8988T (cell line): ENCODE results near the gene ITPR1.

Experiments
- DNase-seq: peaks from one replicate; pipeline ENCODE4 v3.0.0; 2011

Gene ITPR1

DNA sequence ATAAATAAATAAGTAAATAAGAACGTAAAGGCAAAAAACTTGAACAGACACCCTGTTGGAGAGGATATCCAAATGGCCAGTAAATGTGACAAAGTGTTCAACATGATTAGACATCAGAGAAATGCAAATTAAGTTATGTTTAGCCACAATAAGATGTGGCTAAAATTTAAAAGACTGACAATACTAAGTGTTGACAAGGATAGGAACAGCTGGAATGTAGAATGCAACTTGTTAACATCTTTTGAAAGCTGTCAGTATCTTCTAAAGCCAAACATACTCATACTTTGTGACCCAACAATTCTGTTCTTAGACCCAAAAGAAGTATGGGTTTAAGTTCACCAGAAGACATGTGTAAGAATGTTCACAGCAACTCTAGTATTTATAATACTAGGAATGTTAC lies 197.1 kb downstream of the ITPR1 start:
- no peak for DNase-seq

DNA sequence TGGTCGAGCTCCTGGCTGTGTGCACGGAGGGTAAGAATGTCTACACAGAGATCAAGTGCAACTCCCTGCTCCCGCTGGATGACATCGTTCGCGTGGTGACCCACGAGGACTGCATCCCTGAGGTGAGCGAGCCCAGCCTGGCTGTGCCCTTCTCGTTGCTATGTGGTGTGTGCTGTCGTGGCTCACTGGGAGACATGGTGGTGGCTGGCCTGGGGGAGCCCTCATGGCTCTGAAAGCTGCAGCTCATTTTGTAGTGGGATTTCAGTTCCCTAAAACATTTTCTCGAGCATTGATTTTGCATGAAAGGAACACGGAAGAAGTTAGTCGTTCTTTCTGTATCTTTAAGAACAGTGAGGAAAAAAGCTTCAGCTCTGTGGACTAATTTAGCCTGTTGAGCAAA lies 200.5 kb downstream of the ITPR1 start:
- no peak for DNase-seq

DNA sequence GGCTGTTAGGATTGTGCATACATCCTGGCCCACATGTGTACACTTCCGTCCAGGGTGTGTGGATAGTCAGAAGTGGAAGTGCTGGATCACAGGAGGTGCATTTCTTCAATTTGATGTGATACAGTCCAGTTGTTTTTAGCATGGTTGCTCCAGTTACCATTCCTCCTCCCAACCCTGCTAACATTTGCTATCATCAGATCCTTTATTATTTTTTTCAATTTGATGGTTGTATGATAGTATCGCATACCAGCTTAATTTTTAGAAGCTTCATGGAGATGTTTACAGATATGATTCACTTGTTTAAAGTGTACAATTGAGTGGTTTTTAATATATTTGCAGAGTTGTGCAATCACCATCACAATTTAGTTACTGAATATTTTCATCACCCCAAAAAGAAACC lies 202.7 kb downstream of the ITPR1 start:
- no peak for DNase-seq

DNA sequence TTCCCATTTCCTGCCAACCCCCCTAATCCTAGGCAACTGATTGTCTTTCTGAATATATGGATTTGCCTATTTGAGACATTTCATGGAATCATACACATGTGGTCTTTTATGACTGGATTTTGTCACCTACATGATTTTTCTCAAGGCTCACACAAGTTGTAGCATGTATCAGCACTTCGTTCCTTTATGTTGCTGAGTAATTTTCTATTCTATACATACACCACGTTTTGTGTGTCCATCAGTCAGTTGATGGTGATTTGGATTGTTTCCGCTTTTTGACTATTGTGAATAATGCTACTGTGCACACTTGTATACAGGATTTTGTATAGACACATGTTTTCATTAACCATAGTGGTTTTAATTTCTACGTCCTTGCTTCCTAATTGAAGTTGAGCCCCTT lies 203.1 kb downstream of the ITPR1 start:
- no peak for DNase-seq

DNA sequence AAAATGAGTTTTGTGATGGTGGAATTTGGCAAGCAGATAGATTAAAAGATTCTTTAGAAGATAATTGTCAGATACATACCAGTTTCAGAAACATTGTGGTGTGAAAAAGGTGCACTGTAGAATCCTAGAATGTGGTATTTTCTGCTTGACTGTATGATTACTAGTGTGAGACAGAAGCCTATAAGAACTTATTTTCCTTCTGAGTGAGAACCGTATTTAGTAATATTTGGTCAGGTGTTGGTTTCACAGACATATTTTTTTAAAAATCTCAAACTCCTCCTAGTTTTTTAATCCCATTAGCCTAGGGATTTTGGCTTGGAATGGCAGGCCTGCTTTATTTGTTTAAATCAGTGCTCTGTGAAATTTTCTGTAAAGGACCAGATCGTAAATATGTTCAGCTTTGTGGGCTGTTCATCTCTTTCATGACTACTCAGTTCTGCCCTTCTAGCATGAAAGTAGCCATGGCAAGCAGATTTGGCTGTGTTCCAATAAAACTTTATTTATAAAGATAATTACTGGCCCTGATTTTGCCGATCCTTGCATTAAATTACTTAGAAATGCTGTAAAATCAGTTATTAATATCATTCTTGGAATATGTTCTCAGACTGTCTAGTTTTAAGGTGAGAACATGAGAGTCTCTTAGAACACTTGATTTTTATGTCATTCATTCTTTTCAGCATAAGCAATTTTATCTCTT lies 205.1 kb downstream of the ITPR1 start:
- no peak for DNase-seq

DNA sequence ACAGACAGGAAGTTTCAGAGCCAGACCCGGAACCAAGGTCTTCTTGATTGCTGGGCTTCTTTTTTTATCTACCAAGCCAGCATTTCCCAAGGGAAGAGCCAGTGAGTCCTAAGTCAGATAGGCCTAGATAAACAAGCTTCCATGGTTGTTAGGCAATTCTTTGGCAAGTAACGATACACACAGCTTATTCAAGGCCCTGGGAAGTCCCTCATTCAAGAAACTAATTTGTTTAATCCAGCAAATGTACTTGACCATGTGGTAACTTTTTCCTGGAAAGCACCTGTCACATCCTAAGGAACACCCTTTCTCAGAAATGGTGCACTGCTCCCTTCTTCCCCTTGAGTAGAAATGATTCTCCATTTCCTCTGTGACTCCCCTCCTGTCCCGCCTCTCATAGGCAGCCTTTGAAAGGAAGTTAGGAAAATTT lies 209.9 kb downstream of the ITPR1 start:
- no peak for DNase-seq

DNA sequence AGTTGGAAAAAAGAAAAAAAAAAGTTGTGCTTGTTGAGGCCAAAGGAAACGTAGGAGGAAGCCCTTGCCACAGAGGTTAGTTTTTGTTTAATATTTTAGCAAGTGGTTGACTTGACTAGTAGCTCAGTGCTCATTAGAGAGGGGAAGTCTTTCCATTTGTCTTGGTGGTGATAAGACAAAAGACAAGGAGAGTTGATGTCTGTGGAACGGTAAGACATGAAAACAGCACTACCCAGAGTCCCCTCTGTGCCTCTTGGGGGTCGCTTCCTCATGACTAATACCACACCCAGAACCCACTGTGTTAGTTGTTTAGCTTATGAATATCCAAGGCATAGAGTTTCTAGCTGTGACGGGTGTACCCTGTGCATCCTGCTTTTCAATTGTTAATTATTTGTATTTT lies 211.4 kb downstream of the ITPR1 start:
- no peak for DNase-seq

DNA sequence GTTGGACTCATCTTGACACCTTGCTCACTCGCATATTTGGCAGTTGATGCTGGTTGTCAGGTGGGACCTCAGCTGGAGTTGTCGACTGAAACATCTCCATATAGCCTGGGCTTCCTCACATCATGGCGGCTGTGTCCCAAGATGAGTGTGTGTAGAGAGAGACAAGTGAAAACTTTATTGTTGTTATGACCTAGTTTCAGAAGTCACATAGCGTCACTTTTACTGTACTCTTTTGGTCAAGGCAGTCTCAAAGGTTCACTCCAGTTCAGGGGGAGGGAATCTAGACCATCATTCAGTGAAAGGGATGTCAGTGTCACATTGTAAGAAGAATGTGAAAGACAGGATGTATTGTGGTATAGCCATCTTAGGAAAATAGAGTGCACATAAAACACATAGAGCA lies 214.2 kb downstream of the ITPR1 start:
- DNase-seq, result no peak

DNA sequence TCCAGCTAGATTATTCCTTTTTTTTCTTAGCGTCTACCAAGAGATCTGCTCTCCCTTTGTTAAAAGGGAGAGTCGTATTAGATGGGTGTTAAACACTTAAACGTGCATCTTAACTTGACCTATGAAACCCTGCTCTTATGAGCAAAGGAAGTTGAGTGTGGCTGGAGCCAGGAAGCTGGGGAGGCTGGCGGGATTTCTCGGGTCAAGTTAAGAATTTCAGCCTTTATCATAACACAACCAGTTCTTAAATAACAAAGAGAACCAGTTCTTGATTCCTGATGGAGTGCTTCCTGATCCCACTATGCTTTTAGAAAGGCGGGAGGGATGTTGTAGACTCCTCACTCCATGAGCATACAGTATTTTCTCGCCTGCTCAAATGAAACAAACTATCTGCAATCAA lies 215.1 kb downstream of the ITPR1 start:
- no peak for DNase-seq

DNA sequence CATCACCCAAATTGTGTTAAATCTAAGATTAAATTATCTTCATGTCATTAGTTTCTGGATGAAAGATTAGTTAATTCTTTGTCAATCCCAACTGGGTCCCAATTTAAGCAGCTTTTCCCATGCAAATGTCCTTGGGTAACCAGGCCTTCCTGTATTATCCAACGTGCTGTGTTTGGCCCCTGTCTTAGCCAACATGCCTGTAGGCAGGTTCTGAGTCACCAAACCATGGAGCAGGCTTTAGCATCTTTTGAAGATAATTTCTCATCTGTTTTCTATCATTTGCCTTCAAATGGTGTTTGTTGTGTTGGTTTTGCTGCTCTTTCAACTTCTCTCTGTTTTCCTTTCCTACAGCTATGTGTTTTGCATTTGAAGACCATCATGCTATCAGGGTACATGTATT lies 216.2 kb downstream of the ITPR1 start:
- no peak for DNase-seq

DNA sequence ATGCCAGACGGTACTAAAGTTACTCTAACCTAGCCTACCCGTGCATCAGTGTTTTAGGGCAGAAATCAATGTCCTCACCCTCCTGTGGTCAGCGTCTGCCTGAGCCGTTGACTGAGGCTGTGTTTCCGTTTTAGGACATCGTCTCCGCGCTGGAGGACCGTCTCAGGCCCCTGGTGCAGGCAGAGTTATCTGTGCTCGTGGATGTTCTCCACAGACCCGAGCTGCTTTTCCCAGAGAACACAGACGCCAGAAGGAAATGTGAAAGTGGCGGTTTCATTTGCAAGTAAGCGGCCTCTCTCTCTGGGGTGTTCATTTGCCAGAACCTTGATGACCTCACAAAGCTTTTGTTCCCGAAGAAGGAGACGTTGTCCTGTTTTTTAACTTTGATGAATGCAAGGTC lies 217.0 kb downstream of the ITPR1 start:
- DNase-seq, result no peak

DNA sequence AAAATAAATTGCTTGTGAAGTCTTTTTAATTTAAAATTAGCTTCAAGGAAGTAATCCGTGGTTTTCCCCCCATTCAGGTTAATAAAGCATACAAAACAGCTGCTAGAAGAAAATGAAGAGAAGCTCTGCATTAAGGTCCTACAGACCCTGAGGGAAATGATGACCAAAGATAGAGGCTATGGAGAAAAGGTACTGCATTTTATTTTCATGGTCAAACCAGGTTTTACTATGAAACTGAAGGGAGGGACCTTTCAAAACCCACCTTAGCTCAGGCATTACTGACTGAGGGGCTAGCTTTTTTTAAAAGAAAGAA lies 218.5 kb downstream of the ITPR1 start:
- no peak for DNase-seq

DNA sequence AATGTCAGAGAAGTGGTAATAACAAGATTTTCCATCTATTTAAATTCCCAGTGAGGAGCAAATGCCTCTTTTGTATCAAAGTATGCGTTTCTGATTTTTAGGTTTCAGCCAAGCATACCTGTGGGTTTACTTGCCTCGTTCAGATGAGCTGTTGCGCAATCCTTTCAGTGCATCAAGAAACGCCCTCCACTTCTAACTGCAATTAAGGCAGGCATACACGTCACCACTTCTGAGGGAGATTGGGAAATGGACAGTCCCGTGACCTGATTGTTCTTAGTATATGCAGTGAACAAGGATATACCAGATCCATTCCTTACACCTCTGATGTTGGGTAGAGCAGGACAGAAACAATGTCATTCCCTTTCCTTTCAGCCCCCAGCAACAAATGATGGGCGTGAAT lies 219.0 kb downstream of the ITPR1 start:
- DNase-seq, result no peak

DNA sequence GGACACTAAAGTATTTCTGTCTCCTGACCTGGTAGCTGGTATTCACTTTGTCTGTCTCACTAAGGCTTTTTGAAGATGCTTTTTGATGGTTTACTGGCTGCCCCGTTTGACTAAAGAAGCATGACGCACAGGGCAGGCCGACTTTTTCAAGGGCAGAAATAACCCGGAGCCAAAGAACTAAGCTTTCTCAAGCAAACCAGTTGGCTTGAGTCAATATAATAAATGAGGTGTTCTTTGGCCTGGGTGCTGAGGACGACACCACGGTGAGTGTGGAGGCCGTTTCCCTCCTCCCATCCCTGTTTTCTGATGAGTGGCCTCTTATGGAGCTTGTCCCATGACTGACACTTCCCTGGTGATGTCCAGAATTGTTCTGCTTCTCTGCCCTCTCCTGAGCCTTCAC lies 220.9 kb downstream of the ITPR1 start:
- DNase-seq, result no peak

DNA sequence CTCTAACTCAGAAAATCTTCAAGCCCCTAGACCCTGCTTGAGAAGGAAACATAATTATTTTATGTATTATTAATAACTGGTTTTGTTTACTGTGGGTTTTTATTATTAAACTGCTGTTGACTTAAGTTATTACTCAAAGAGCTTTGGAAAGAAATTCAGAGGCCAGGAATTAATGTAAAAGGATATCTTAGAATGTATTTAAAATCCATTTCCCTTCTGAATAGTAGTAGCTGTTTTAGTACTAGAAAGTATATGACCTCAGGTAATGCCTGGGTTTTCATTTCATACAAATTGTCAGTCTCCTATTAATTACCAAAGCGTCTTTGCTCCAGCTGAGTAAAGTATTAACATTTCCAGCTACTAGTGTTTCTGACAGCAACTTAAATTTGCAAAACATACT lies 223.1 kb downstream of the ITPR1 start:
- DNase-seq, result no peak

DNA sequence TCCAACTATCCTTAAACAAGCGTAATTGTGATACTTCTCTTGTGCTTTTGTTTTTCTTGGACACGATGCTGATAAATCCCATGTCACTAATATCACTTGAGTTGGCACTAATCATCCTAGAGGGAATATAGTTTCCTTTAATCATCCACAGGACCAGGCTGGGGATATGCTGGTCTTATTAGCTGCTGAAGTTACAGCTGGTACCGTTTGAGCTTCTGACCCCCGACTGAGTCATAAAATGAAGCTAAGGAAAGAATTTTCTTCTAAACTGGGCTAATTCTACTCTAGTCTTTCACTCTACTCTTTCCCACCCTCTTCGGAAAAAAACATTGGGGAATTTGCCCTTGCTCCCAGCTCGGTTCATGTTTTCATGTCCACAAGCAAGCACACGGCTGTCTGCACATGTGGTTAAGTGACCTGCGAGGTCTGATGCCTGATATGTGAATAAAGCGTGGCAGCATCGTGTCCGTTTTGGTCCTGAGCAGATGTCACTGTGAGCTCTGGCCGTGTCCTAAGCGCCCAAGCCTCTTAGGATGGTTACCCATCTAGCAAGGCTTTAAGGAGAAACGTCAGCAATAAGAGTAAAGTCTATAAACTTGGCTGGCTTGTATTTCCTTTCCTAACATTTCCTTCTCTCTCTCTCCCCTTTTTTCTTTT lies 223.7 kb downstream of the ITPR1 start:
- DNase-seq, result no peak

DNA sequence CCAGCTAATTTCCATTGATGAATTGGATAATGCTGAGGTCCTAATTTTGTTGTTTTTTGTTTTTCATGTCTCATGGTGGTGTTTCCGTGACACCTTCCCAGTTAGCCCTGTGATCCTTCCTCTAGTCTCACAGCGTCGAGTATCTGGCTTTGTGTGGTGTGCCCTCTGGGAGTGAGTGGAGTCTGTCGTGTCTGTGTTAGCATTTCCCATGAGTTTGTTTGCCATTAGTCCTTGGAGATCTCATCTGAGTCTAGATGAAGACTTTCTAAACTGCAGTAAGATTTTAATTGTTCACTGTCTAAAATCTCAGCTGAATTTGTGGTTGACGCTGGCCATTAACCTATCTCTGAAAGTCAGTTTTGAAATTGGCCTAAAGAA lies 224.2 kb downstream of the ITPR1 start:
- DNase-seq, result no peak

DNA sequence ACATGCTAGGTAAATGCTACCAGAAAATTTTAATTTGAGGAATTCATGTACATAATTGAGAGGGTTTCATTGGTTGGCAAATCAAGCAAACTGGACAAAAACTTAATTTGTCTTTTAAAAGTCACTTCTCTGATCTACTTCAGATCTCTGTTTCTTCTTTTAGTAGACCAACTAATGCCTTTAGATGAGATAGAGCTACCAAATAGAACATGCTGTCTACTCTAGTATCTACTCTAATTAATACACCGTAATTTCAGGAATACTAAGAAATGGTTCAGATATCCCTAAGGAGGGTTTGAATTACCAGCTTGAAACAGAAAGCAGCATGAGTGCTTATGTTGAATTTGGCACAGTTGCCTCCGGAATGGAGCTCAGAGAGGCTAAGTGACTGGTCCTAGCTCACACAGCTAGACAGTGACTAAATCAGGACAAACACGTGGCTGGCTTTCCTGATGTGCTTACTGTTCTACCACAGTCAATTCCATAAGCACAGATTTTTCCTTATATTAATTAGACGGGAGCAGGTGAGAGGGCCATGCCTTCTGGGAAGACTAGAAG lies 225.1 kb downstream of the ITPR1 start:
- no peak for DNase-seq

DNA sequence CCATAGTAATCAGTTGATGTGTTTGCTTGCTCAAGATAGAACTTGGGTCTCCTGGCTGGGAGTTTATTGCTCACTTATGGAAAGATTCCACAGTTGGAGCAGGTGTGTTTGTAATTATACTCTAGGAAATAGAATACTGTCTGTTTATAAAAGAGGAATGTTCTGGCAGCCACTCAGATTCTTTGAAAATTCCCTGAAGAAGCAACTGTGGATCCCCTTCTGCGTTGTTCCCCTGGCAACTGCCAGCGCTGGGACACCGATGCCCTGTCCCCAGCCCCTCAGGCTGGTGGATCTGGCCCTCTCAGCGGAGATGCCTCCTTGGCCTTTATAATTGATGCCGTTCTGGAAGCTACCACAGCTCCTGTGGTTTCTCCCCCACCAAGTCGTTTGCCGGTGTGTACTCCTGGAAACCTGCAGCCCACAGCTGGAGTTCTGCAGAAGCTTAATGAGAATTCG lies 225.9 kb downstream of the ITPR1 start:
- DNase-seq, result no peak

DNA sequence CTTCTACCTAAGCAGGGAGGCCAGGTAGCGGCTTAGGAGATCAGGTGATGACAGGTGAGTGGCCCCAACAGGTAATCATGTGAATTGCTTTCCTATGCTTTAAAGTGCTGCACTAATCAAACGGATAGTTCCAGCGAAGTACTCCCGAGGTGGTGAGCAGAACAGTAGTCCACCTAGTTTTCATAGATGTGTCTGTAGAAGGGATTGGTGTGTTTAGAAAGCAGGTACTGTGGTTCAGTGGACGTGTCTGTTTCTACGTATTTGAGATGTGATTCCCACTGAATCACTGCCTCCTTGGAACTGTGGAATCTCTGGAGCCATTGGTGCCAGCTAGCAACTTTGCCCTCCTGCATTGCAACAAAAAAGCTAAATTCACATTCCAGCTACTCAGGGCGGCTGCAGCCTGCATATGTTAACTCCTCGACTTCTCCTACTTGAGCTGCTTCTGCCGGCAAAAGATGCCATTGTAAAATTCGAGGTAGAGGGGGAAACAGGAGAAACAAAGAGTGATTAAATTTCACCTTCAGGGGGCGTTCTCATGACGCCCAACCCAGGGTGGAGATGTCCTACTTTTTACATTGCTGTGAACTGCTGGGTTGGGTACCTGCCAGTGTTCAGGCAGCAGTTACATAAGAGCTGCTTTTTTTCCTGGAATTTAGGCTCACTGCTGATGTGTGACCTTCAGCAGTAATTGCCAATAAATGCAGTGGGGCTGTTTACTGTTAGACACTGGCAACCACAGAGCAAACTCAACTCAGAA lies 227.3 kb downstream of the ITPR1 start:
- no peak for DNase-seq

DNA sequence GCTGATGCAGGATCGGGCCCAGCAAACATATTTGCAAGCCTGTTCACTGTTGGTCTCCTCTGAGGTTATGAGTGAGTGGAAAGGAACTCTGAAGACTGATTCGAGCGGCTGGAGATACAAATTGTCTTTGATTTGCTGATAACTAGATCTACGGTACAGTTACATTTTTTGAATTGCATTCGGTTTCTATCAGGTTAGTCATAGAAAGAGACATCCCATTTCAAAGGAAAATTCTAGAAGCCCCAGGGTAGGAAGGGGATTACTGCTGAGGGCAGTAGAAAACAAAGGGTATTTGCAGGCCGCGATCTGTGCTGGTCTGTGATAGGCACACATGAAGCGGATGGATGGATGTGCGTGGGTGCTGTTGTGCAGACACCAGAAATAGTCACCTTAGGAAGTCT lies 228.4 kb downstream of the ITPR1 start:
- no peak for DNase-seq

DNA sequence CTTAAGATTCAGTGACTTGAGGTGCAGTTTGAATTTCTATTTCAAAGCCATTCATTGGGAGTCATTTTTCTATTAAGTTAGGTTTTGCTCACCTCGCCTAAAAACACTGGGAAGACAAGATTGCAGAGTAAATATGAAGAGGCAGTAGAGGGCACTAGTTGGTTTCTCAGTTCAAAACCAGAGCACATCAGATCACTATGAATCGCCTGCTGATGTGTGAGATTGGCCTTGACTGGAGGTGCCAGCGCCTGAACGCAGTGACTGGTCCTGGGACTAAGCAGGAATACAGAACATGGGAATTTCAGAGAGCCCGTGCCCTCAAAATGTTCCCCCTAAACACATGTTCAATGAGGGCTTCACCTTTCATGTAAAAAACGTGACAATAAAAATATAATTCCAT lies 229.0 kb downstream of the ITPR1 start:
- DNase-seq, result peak; percentile 61

DNA sequence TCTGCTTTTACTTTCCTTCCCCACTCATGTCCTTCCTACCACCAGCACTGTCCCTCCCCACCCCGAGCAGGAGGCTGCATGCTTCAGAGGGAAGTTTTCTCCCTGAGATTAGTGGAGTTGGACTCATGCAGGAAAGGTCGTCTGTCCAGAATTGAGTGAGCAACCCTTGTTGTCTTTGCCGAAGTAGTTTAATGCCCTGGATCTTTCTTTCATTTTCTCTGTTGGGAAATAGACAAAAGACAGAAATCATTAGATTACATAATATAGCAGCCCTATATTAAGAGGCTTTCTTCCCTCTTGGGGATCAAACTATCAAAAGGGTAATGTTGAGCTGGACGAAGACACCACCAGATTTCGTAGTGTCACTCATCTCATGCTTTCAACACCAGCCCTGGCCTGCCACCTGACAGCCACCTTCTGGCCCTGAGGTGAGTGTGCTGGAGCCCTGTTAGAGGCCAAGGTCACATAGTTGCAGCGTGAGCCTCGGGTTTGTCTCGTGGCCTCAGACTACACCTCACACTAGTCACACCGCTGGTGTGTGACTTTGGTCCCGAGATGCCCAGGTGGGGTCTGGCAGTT lies 231.0 kb downstream of the ITPR1 start:
- no peak for DNase-seq

DNA sequence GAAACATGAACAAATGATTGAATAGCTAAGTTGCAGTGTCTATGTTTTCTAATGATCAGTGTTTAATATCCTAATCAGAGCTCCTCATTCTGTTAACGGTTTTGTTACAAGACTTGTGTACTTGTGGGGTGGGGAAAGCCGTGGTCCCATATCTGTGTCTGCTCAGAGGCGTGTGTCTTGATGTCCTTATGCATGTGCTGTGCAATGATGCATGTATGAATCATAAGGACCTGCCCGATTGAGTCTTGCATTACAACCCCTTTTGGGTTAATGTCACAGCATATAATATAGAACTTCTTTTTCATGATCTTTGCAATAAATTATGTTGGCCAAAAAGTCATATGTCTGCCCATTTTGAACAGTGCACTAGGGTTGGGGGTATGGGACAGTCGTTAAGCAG lies 233.4 kb downstream of the ITPR1 start:
- DNase-seq, result no peak
